Measurements from ENCODE around the gene PRDM9.

DNA sequence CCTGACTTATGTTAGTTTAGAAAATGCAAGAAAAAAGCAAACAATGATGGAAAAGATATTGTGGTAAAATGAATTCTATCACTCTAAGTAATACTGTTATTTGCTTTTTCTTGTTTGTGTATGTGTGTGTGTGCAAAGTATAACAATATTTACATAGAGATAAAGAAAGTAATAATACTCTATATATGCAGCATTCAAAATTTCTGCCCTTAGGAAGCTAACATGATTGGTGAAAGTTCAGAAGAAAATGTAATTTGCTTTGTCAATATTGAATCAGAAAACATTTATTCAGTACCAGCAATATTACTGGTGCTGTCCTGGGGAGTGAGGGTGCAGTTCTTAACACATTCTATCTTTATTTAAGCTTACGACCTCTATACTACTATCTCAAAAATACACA is 12.9 kb upstream of the PRDM9 start:
- TF ChIP-seq, protein P1, sequence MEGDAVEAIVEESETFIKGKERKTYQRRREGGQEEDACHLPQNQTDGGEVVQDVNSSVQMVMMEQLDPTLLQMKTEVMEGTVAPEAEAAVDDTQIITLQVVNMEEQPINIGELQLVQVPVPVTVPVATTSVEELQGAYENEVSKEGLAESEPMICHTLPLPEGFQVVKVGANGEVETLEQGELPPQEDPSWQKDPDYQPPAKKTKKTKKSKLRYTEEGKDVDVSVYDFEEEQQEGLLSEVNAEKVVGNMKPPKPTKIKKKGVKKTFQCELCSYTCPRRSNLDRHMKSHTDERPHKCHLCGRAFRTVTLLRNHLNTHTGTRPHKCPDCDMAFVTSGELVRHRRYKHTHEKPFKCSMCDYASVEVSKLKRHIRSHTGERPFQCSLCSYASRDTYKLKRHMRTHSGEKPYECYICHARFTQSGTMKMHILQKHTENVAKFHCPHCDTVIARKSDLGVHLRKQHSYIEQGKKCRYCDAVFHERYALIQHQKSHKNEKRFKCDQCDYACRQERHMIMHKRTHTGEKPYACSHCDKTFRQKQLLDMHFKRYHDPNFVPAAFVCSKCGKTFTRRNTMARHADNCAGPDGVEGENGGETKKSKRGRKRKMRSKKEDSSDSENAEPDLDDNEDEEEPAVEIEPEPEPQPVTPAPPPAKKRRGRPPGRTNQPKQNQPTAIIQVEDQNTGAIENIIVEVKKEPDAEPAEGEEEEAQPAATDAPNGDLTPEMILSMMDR (IDR thresholded peaks at IDR 0.05), result no peak
- TF ChIP-seq, protein P2, sequence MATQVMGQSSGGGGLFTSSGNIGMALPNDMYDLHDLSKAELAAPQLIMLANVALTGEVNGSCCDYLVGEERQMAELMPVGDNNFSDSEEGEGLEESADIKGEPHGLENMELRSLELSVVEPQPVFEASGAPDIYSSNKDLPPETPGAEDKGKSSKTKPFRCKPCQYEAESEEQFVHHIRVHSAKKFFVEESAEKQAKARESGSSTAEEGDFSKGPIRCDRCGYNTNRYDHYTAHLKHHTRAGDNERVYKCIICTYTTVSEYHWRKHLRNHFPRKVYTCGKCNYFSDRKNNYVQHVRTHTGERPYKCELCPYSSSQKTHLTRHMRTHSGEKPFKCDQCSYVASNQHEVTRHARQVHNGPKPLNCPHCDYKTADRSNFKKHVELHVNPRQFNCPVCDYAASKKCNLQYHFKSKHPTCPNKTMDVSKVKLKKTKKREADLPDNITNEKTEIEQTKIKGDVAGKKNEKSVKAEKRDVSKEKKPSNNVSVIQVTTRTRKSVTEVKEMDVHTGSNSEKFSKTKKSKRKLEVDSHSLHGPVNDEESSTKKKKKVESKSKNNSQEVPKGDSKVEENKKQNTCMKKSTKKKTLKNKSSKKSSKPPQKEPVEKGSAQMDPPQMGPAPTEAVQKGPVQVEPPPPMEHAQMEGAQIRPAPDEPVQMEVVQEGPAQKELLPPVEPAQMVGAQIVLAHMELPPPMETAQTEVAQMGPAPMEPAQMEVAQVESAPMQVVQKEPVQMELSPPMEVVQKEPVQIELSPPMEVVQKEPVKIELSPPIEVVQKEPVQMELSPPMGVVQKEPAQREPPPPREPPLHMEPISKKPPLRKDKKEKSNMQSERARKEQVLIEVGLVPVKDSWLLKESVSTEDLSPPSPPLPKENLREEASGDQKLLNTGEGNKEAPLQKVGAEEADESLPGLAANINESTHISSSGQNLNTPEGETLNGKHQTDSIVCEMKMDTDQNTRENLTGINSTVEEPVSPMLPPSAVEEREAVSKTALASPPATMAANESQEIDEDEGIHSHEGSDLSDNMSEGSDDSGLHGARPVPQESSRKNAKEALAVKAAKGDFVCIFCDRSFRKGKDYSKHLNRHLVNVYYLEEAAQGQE (IDR thresholded peaks at IDR 0.05; ENCODE audit: insufficient read depth in 1 of 2, low read depth in 2 of 2, low read length in 1 of 2), result no peak
- TF ChIP-seq POLR2AphosphoS5 (IDR thresholded peaks at IDR 0.05; ENCODE audit: low read depth, low read length) (no peak), SIN3A (IDR thresholded peaks at IDR 0.05; ENCODE audit: borderline replicate concordance, insufficient read depth, low read depth, low read length) (no peak), TCF7L2 (IDR thresholded peaks at IDR 0.05; ENCODE audit: low read depth, low read length) (no peak)
